ENCODE data around the gene STK32B. TPM values are rescaled to one million over a fixed set of nuclear protein-coding genes. Genes with fewer than 3 reads are reported as not detected.

STK32B gene
- total RNA-seq, 3 donors from 2014 or later, result 2.2 to 5.0 (median 4.6) TPM

- no peak for DNase-seq (ENCODE audit: low spot score in 2 of 2)
- H3K4me1 ChIP-seq, result no peaks in the 10 kb centered on the region
- TF ChIP-seq POLR2A (IDR thresholded peaks at IDR 0.05), result no peak
- no peak for TF ChIP-seq POLR2AphosphoS5 (IDR thresholded peaks at IDR 0.05)
- no peak for TF ChIP-seq CTCF (IDR thresholded peaks at IDR 0.05)
- no peak overlapping the region for H3K4me3 ChIP-seq
- H3K9me3 ChIP-seq, result no peaks in the 10 kb centered on the region
- intact Hi-C loops (cut with DNase I; ENCODE audit: low total_unique reads), result no loop called here
- H3K27ac ChIP-seq, result no peak overlapping the region
- no peaks in the 10 kb centered on the region for H3K36me3 ChIP-seq
- no peaks in the 10 kb centered on the region for H3K27me3 ChIP-seq
Measured at GRCh38 chr4:5144384-5144783, 93.1 kb downstream of the STK32B start.

GRCh38 chr4:5146248-5146647 lies 95.0 kb downstream of the STK32B start:
- no peak for DNase-seq (ENCODE audit: low spot score in 2 of 2)
- no peak for TF ChIP-seq CTCF (IDR thresholded peaks at IDR 0.05)
- no peak for TF ChIP-seq POLR2A (IDR thresholded peaks at IDR 0.05)
- no peak for TF ChIP-seq POLR2AphosphoS5 (IDR thresholded peaks at IDR 0.05)
- no peaks in the 10 kb centered on the region for H3K36me3 ChIP-seq
- no peaks in the 10 kb centered on the region for H3K27me3 ChIP-seq
- H3K4me3 ChIP-seq, result no peak overlapping the region
- H3K9me3 ChIP-seq, result no peaks in the 10 kb centered on the region
- no peak overlapping the region for H3K27ac ChIP-seq
- H3K4me1 ChIP-seq, result no peaks in the 10 kb centered on the region
- intact Hi-C loops (cut with DNase I; ENCODE audit: low total_unique reads), result no loop called here

- no peak overlapping the region for H3K27ac ChIP-seq
- TF ChIP-seq POLR2A (IDR thresholded peaks at IDR 0.05) (no peak), CTCF (IDR thresholded peaks at IDR 0.05) (no peak), POLR2AphosphoS5 (IDR thresholded peaks at IDR 0.05) (no peak)
- DNase-seq (ENCODE audit: low spot score in 2 of 2), result no peak
- no peaks in the 10 kb centered on the region for H3K4me1 ChIP-seq
- H3K4me3 ChIP-seq, result no peak overlapping the region
- H3K9me3 ChIP-seq, result no peaks in the 10 kb centered on the region
- intact Hi-C loops (cut with DNase I; ENCODE audit: low total_unique reads), result no loop called here
- no peaks in the 10 kb centered on the region for H3K27me3 ChIP-seq
- H3K36me3 ChIP-seq, result no peaks in the 10 kb centered on the region
Measured at GRCh38 chr4:5152521-5152920, 101.2 kb downstream of the STK32B start.

- TF ChIP-seq POLR2AphosphoS5 (IDR thresholded peaks at IDR 0.05) (no peak), CTCF (IDR thresholded peaks at IDR 0.05) (no peak), POLR2A (IDR thresholded peaks at IDR 0.05) (no peak)
- Histone ChIP-seq H3K27ac (no peak overlapping the region), H3K4me3 (no peak overlapping the region), H3K4me1 (no peaks in the 10 kb centered on the region), H3K36me3 (no peaks in the 10 kb centered on the region), H3K9me3 (no peaks in the 10 kb centered on the region), H3K27me3 (no peaks in the 10 kb centered on the region)
- intact Hi-C loops (cut with DNase I; ENCODE audit: low total_unique reads), result no loop called here
- DNase-seq (ENCODE audit: low spot score in 2 of 2), result no peak
Measured at GRCh38 chr4:5156682-5157081, 105.4 kb downstream of the STK32B start.

GRCh38 chr4:5157791-5158770 lies 106.8 kb downstream of the STK32B start:
- Histone ChIP-seq H3K4me1 (no peaks in the 10 kb centered on the region), H3K36me3 (no peaks in the 10 kb centered on the region), H3K27me3 (no peaks in the 10 kb centered on the region), H3K4me3 (no peak overlapping the region), H3K9me3 (no peaks in the 10 kb centered on the region), H3K27ac (no peak overlapping the region)
- TF ChIP-seq CTCF (IDR thresholded peaks at IDR 0.05), result no peak
- TF ChIP-seq POLR2A (IDR thresholded peaks at IDR 0.05), result no peak
- TF ChIP-seq POLR2AphosphoS5 (IDR thresholded peaks at IDR 0.05), result no peak
- no peak for DNase-seq (ENCODE audit: low spot score in 2 of 2)
- intact Hi-C loops (cut with DNase I; ENCODE audit: low total_unique reads), result no loop called here
